Measurements from ENCODE around the gene ZNF524. TPM values are rescaled to one million over a fixed set of nuclear protein-coding genes. Genes with fewer than 3 reads are reported as not detected.
A peak's percentile ranks its signal among the peaks of the same experiment; 100 is the strongest.

Gene ZNF524
- polyA plus RNA-seq, 3 donors, result 6.5 to 11.1 (median 11.0) TPM

GRCh38 chr19:55593096-55593772, 6.9 kb upstream of the ZNF524 start:
- DNase-seq (ENCODE audit: extremely low read depth in 1 of 11, low read depth in 9 of 11, low spot score in 4 of 11), result no peak

GRCh38 chr19:55594996-55595545, 5.0 kb upstream of the ZNF524 start:
- DNase-seq (ENCODE audit: extremely low read depth in 1 of 11, low read depth in 9 of 11, low spot score in 4 of 11), result no peak

- DNase-seq (ENCODE audit: extremely low read depth in 1 of 11, low read depth in 9 of 11, low spot score in 4 of 11), result no peak
Observed at GRCh38 chr19:55596304-55596703, 3.8 kb upstream of the ZNF524 start.

GRCh38 chr19:55597501-55597921, 2.6 kb upstream of the ZNF524 start:
- DNase-seq (ENCODE audit: extremely low read depth in 1 of 11, low read depth in 9 of 11, low spot score in 4 of 11), result no peak

GRCh38 chr19:55598034-55598433, 2.1 kb upstream of the ZNF524 start:
- DNase-seq (ENCODE audit: extremely low read depth in 1 of 11, low read depth in 9 of 11, low spot score in 4 of 11), result no peak

GRCh38 chr19:55598719-55599467, 1.2 kb upstream of the ZNF524 start:
- DNase-seq (ENCODE audit: extremely low read depth in 1 of 11, low read depth in 9 of 11, low spot score in 4 of 11), result peak; percentile 80 to 89 (median 84)

- peak; percentile 98 to 100 (median 99) for DNase-seq (ENCODE audit: extremely low read depth in 1 of 11, low read depth in 9 of 11, low spot score in 4 of 11)
Observed at GRCh38 chr19:55599468-55599841, 633 bp upstream of the ZNF524 start, which contains the start of gene FIZ1. FIZ1 (minus strand) TSS chr19:55599517; CDS start chr19:55597865, 1,652 bp downstream.

- no peak for DNase-seq (ENCODE audit: extremely low read depth in 1 of 11, low read depth in 9 of 11, low spot score in 4 of 11)
Observed at GRCh38 chr19:55600662-55601028, 557 bp downstream of the ZNF524 start.

GRCh38 chr19:55601084-55601483, 996 bp downstream of the ZNF524 start:
- DNase-seq (ENCODE audit: extremely low read depth in 1 of 11, low read depth in 9 of 11, low spot score in 4 of 11), result no peak

- DNase-seq (ENCODE audit: extremely low read depth in 1 of 11, low read depth in 9 of 11, low spot score in 4 of 11), result no peak
Observed at GRCh38 chr19:55602104-55603001, 2.3 kb downstream of the ZNF524 start.

GRCh38 chr19:55603115-55603514, 3.0 kb downstream of the ZNF524 start:
- no peak for DNase-seq (ENCODE audit: extremely low read depth in 1 of 11, low read depth in 9 of 11, low spot score in 4 of 11)

- DNase-seq (ENCODE audit: extremely low read depth in 1 of 11, low read depth in 9 of 11, low spot score in 4 of 11), result no peak
Observed at GRCh38 chr19:55603581-55604292, 3.6 kb downstream of the ZNF524 start.

GRCh38 chr19:55605207-55605636, 5.1 kb downstream of the ZNF524 start:
- DNase-seq (ENCODE audit: extremely low read depth in 1 of 11, low read depth in 9 of 11, low spot score in 4 of 11), result peak; percentile 89 to 97 (median 95)

- peak in 9 of 11 donors; percentile 64 to 84 (median 77) for DNase-seq (ENCODE audit: extremely low read depth in 1 of 11, low read depth in 9 of 11, low spot score in 4 of 11)
Observed at GRCh38 chr19:55605637-55606470, 5.8 kb downstream of the ZNF524 start, which contains the start of gene ZNF865. ZNF865 (plus strand) TSS chr19:55605647; CDS start chr19:55613619, 7,972 bp downstream.

- no peak for DNase-seq (ENCODE audit: extremely low read depth in 1 of 11, low read depth in 9 of 11, low spot score in 4 of 11)
Observed at GRCh38 chr19:55606471-55606787, 6.3 kb downstream of the ZNF524 start.

- DNase-seq (ENCODE audit: extremely low read depth in 1 of 11, low read depth in 9 of 11, low spot score in 4 of 11), result no peak
Observed at GRCh38 chr19:55606817-55607216, 6.7 kb downstream of the ZNF524 start.

GRCh38 chr19:55609326-55609725, 9.2 kb downstream of the ZNF524 start:
- DNase-seq (ENCODE audit: extremely low read depth in 1 of 11, low read depth in 9 of 11, low spot score in 4 of 11), result no peak

Measured in renal cortex interstitium (tissue), 11 donors.